Stimulated activated CD4-positive, alpha-beta T cell treated with anti-CD3 and anti-CD28 coated beads, Interleukin-4, amount 100 ng/mL, for 4 hours (primary cell): Measurements from ENCODE around the gene XKR7.

Experiments
- DNase-seq, 2 experiments: peaks; one replicate each; pipeline ENCODE4 v3.0.0-alpha.2; 2020

The XKR7 gene

GRCh38 chr20:31984981-31985471 is 17.1 kb downstream of the XKR7 start:
- DNase-seq = no peak

GRCh38 chr20:31987744-31988143 is 19.8 kb downstream of the XKR7 start:
- DNase-seq = no peak

- DNase-seq = no peak
These were observed 20.6 kb downstream of the XKR7 start for GRCh38 chr20:31988430-31989015.

GRCh38 chr20:31989030-31989645 is 21.2 kb downstream of the XKR7 start:
- DNase-seq = no peak

GRCh38 chr20:31990641-31991338 is 22.8 kb downstream of the XKR7 start:
- DNase-seq = no peak

GRCh38 chr20:31991339-31991705 is 23.4 kb downstream of the XKR7 start:
- no peak for DNase-seq

GRCh38 chr20:31992086-31992485 is 24.1 kb downstream of the XKR7 start:
- no peak for DNase-seq

GRCh38 chr20:31996996-31997395 is 29.0 kb downstream of the XKR7 start:
- no peak for DNase-seq

- DNase-seq = no peak
These were observed 30.3 kb downstream of the XKR7 start for GRCh38 chr20:31998246-31998645.

- DNase-seq = no peak
These were observed 35.4 kb downstream of the XKR7 start for GRCh38 chr20:32003325-32003724.

GRCh38 chr20:32004963-32005362 is 37.0 kb downstream of the XKR7 start:
- no peak for DNase-seq

GRCh38 chr20:32006053-32006452 is 38.1 kb downstream of the XKR7 start:
- DNase-seq = no peak

GRCh38 chr20:32006841-32007786 is 39.2 kb downstream of the XKR7 start:
- DNase-seq = no peak

- DNase-seq = no peak
These were observed 40.1 kb downstream of the XKR7 start for GRCh38 chr20:32007787-32008616.

- DNase-seq = no peak
These were observed 41.6 kb downstream of the XKR7 start for GRCh38 chr20:32009564-32009963.

- no peak for DNase-seq
These were observed 42.1 kb downstream of the XKR7 start, which contains the start of gene CCM2L for GRCh38 chr20:32010101-32010500. Gene CCM2L (plus strand): TSS chr20:32010438. CDS start chr20:32010455, 17 bp downstream.

- DNase-seq = no peak
These were observed 42.7 kb downstream of the XKR7 start for GRCh38 chr20:32010666-32011065.

GRCh38 chr20:32012159-32012688 is 44.3 kb downstream of the XKR7 start:
- no peak for DNase-seq

- DNase-seq = no peak
These were observed 45.4 kb downstream of the XKR7 start for GRCh38 chr20:32013326-32013725.

- DNase-seq = peak; percentile 38 to 45
These were observed 49.8 kb downstream of the XKR7 start for GRCh38 chr20:32017711-32018251.
